HG03565 (cell line): ENCODE results near the gene HEATR5A.
"Not testable (repeated sequence)": the region's sequence is repeated elsewhere in the genome, so short reads cannot be mapped to it uniquely, and the experiment has no call there.

Experiments used
- ATAC-seq: cut with Tn5 transposase; IDR thresholded peaks from one replicate; pipeline ENCODE4 v1.9.1; 2021; ENCODE audit warnings: mild to moderate bottlenecking, moderate library complexity; ENCODE audit not compliant: unreplicated experiment

Gene HEATR5A

DNA sequence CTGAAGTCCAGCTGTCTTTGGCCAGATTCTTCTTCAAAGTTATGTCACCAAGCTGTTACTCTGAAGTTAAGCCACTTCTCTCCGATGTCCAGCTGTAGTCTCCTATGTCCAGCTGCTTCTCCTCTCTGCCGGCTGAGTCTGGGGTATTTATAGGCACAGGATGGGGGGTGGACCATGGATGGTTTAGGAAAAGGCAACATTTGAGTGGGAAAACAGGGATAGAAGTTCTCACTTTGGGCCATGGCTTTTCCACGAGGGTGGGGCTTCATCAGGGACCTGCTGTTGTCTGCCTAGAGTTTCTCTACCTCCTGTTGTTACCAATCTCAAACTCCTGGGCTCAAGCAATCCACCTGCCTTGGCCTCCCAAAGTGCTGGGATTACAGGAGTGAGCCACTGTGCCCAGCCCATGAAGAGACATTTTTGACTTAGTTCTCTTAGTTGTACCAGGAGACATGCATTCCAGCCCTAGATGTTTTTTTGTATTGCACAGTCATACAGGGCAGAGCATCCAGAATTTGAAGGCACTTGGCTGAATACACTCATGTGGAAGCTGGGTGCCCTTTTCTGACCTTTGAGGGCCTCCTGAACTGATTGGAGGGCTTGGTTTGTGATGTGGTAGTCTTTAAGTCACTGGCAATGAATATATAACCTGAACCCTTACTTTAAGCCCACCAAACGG lies 132.9 kb downstream of the HEATR5A start:
- ATAC-seq: no peak

DNA sequence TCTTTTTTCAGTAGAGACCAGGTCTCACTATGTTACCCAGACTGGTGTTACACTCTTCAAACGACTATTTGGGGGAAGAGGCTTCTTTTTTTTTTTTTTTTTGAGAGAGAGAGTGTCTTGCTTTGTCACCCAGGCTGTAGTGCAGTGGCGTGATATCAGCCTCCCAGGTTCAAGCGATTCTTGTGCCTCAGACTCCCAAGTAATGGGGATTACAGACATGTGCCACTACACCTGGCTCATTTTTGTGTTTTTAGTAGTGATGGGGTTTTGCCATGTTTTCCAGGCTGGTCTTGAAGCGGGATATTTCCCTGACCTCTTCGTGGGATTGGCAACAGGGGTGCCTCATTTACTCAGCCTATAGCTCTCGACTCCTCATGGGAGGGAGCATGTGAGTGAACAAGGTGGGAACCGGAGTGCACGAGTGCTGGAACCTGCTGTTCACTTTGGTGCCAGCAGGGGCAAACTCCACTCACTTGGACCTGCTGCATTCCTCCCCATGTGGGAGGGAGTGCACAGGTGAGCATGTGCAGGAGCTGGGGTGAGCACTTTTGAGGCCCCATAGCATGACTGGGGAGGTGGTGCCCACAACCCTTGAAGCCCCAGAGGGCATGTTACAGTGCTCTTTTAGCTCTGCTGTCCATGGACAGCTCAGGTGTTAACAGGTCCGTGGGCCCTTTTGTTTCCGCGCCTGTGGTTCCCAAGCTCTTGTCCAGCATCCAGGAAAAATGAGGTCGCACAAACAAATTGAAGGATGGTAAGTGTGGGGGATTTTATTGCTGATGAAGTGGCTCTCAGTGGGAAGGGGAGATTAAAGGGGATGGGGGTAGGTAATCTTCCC lies 133.7 kb downstream of the HEATR5A start:
- ATAC-seq: no peak

DNA sequence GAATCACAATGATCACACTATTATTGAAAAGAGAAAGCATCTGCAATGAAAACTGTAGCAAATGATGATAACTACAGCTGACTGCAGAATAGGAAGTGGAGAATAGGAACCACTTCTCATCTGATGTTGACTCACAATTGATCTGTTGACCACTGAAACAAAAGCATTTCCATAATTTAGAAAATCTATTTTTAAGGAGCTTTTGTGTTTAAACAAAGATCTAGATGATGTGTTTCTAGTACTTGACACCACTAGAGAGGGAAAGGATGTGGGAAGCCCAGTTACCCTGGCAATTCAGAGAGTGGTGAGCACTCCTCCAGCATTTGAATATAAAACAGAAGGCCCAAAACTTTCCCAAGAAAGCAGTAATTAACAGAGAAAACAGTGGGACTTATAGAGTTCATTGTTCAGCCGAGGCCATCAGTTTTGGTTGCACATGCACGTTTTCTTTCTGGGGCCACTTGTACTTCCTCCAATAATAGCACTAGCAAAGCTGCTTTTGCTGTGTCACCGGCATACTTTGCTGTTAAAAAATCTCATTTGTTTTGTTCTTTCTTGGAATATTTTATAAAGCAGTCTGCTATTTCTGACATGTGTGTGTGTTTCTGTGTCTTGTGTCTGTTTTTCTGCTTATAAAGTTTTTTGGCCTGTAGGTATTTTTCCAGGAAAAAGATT lies 136.6 kb downstream of the HEATR5A start:
- peak; percentile 80 for ATAC-seq

GRCh38 chr14:31283153-31283552 lies 137.2 kb downstream of the HEATR5A start:
- peak; percentile 13 for ATAC-seq

DNA sequence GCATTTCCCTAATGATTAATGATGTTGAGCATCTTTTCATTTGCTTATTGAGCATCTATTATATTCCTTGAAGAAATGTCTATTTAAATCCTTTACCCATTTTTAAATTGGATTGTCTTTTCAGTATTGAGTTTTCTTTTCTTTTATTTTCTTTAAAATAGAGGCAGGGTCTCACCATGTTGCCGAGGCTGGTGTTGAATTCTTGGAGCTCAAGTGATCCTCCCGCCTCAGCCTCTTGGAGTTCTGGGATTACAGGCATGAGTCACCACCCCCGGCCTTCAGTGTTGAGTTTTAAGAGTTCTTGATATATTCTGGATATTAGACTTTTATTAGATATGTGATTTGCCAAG lies 139.5 kb downstream of the HEATR5A start:
- no peak for ATAC-seq

- ATAC-seq: no peak
Observed at GRCh38 chr14:31280132-31280870, 140.0 kb downstream of the HEATR5A start.

DNA sequence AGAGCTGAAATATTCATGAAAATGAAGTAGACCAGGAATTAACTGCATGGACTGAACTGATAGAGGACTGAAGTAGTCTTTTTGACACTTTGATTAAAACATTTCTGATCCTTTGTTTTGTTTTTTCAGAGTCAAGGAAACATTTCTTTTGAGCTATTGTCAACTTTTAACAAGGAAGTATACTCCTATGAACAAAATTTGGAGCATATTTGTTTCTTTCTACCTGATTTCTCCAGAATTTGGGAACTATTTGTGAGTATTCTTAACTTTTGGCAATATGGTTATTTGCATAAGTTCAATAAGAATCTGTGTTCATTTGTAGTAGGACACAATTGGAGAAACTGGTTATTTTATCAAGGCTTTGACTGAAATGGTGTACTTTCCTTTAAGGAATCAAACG lies 141.5 kb downstream of the HEATR5A start:
- no peak for ATAC-seq

DNA sequence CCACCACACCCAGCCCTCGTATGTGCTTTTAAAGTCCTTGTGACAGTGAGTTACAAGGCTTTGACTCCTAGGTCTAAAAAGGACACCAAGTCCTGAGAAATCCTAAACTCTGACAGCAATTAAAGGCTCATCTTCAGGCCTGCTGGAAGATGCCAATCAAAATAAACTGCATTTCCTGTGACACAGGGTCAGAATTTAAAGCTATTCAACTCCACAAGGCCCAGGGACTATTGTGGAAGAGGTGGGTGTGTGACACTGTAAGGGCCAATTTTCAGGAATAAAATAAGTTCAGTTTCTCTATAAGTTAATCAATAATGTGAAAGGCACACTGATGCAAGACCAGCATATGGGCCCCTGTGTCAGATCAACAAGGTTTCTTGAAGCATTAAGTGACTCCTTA lies 143.3 kb downstream of the HEATR5A start:
- ATAC-seq: no peak

GRCh38 chr14:31276417-31276816 lies 143.9 kb downstream of the HEATR5A start:
- ATAC-seq: not testable (repeated sequence)

GRCh38 chr14:31275731-31276130 lies 144.6 kb downstream of the HEATR5A start:
- ATAC-seq: no peak

GRCh38 chr14:31271648-31272047 lies 148.7 kb downstream of the HEATR5A start:
- ATAC-seq: no peak

- no peak for ATAC-seq
Observed at GRCh38 chr14:31270196-31270772, 150.1 kb downstream of the HEATR5A start.

DNA sequence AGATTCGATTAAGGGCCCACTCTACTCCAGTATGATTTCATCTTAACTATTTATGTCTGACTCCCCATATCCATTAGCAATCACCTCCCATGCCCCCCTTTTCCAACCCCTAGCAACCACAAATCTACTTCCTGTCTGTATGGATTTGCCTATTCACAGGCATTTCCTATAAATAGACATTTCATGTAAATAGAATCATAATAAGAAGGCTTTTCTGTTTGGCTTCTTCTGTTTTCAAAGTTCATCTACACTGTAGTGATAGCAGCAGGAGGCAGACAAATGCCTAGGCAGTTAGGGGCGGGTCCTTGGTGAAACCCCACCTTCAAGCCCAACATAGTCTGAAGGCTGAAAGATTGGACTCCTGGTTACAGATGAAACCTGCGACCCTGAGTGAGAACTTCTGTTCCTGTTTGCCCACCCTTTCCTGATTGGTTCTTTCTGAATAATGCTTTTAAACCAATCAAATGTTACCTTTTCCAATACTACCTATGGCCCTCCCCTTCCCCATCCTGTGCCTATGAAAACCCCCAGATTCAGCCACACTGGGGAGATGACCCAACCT lies 150.6 kb downstream of the HEATR5A start:
- ATAC-seq: no peak

GRCh38 chr14:31268216-31268615 lies 152.1 kb downstream of the HEATR5A start:
- ATAC-seq: no peak

- no peak for ATAC-seq
Observed at GRCh38 chr14:31266437-31267331, 153.7 kb downstream of the HEATR5A start.

DNA sequence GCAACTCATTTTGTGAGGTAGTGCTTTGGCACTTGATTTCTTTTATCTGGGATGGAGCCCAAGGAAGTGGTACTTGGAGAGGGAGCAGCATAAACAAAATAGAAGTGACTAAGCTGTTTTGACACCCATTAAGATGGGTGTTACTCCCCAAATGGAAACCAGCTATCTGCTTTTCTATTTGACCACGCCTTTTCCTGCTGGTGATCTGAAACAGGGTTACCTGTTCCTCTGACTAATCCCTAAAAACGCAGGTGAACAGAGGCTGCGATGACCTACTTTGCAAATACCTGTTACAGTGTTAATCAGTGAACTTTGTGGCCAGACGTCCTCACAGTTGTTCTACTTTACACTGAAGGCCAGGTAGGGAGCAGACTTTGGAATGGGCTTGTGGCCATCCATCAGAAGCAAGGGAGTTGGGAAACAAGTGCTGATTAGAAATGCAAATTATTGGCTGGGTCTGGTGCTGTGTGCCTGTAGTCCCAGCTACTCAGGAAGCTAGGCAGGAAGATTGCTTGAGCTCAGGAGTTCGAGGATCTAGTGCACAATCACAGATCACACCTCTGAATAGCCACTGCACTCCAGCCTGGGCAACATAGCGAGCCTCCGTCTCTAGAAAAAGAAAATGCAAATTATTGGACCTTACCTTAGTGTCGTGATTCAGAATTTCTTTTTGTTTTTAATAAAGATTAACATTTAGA lies 154.5 kb downstream of the HEATR5A start:
- no peak for ATAC-seq

DNA sequence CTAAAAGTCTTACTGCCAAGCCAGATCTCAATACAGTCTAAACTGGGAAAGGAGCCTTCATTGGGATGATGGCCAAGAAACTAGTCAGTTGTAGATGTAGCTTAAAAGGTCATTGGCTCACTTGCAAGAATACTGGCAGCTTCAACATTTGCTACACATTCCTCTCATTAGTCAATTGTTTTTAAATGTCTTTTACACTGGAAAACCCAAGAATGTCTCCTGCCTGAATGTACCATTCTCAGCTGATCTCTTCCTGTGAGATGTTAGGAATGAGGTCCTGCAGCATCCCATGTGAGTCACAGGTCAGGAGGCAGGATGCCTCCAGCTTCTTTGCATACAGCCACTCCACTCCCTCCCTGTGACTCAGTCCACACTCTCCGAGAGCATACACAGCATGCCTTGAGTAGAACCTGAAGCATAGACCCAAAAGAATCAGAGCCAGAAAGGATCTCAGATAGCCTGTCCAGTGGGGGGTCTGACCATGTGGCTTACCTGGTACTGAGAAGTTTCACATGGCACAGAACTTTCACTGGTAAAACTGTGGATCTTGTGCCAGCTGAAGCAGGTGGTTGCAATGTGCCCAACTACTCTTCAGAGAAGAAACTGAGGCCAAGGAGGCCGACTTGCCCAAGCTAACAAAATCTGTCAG lies 156.7 kb downstream of the HEATR5A start:
- ATAC-seq: no peak
